ENCODE data around the gene TFAP2C. TPM values are rescaled to one million over a fixed set of nuclear protein-coding genes. Genes with fewer than 3 reads are reported as not detected.

TFAP2C gene
- total RNA-seq, 1 experiment from 2014 or later = 37.6 TPM

- H3F3A ChIP-seq (ENCODE audit: low read length, unreplicated experiment) = no peaks in the 10 kb centered on the region
- intact Hi-C loops (cut with micrococcal nuclease) = no loop called here
- H4K20me1 ChIP-seq (ENCODE audit: low read length) = no peaks in the 10 kb centered on the region
- H2AFZ ChIP-seq (ENCODE audit: low read length) = no peak overlapping the region
- H3K9me2 ChIP-seq (replicated peaks; ENCODE audit: low read length) = no peaks in the 10 kb centered on the region
- no peak overlapping the region for H3K27ac ChIP-seq (ENCODE audit: low read length)
- DNase-seq = no peak
- H3K4me3 ChIP-seq (ENCODE audit: low read length) = no peak overlapping the region
- H3K36me3 ChIP-seq (ENCODE audit: low read depth, low read length) = no peaks in the 10 kb centered on the region
- no peaks in the 10 kb centered on the region for H3K4me1 ChIP-seq (ENCODE audit: insufficient read depth, low read length)
- no peaks in the 10 kb centered on the region for H3K9me3 ChIP-seq (ENCODE audit: low read length)
- H3K79me2 ChIP-seq (ENCODE audit: low read length) = no peaks in the 10 kb centered on the region
- ATAC-seq = no peak
- BruUV-seq (replicated peaks) = no TSS peak
- H3K9ac ChIP-seq (ENCODE audit: low read length) = no peak overlapping the region
- no peak for TF ChIP-seq EZH2 (IDR thresholded peaks at IDR 0.05; ENCODE audit: low read length, unreplicated experiment)
- no peak for TF ChIP-seq EZH2phosphoT487 (IDR thresholded peaks at IDR 0.05; ENCODE audit: borderline replicate concordance, low read length)
- TF ChIP-seq CTCF (conservative IDR thresholded peaks at IDR 0.05; ENCODE audit: low read depth, low read length) = no peak
- H3K27me3 ChIP-seq (ENCODE audit: low read length) = no peaks in the 10 kb centered on the region
- H3K4me2 ChIP-seq (ENCODE audit: low read length) = no peak overlapping the region
- ChIA-PET CTCF (no interaction called here), POLR2A (ENCODE audit: unreplicated experiment) (no interaction called here)
These were observed 46.9 kb downstream of the TFAP2C start for GRCh38 chr20:56676001-56676400.

GRCh38 chr20:56676679-56677078, 47.6 kb downstream of the TFAP2C start:
- TF ChIP-seq EZH2phosphoT487 (IDR thresholded peaks at IDR 0.05; ENCODE audit: borderline replicate concordance, low read length) (no peak), EZH2 (IDR thresholded peaks at IDR 0.05; ENCODE audit: low read length, unreplicated experiment) (no peak), CTCF (conservative IDR thresholded peaks at IDR 0.05; ENCODE audit: low read depth, low read length) (no peak)
- Histone ChIP-seq H3K9me3 (ENCODE audit: low read length) (no peaks in the 10 kb centered on the region), H2AFZ (ENCODE audit: low read length) (no peak overlapping the region; the same call in 1 of the 2 replicates), H3K4me3 (ENCODE audit: low read length) (no peak overlapping the region), H3K27me3 (ENCODE audit: low read length) (no peaks in the 10 kb centered on the region), H3K4me2 (ENCODE audit: low read length) (no peak overlapping the region), H3K27ac (ENCODE audit: low read length) (no peak overlapping the region), H3K9me2 (replicated peaks; ENCODE audit: low read length) (no peaks in the 10 kb centered on the region), H3K4me1 (ENCODE audit: insufficient read depth, low read length) (no peaks in the 10 kb centered on the region), H4K20me1 (ENCODE audit: low read length) (no peaks in the 10 kb centered on the region), H3K9ac (ENCODE audit: low read length) (no peak overlapping the region), H3F3A (ENCODE audit: low read length, unreplicated experiment) (no peaks in the 10 kb centered on the region), H3K79me2 (ENCODE audit: low read length) (no peaks in the 10 kb centered on the region), H3K36me3 (ENCODE audit: low read depth, low read length) (no peaks in the 10 kb centered on the region)
- intact Hi-C loops (cut with micrococcal nuclease) = no loop called here
- POLR2A ChIA-PET (ENCODE audit: unreplicated experiment) = no interaction called here
- CTCF ChIA-PET = no interaction called here
- ATAC-seq = no peak
- BruUV-seq (replicated peaks) = no TSS peak
- DNase-seq = no peak

- Histone ChIP-seq H3K4me3 (ENCODE audit: low read length) (no peak overlapping the region), H3K4me2 (ENCODE audit: low read length) (no peak overlapping the region), H3F3A (ENCODE audit: low read length, unreplicated experiment) (no peaks in the 10 kb centered on the region), H3K79me2 (ENCODE audit: low read length) (no peaks in the 10 kb centered on the region), H3K9me3 (ENCODE audit: low read length) (no peaks in the 10 kb centered on the region), H2AFZ (ENCODE audit: low read length) (no peak overlapping the region), H3K9me2 (replicated peaks; ENCODE audit: low read length) (no peaks in the 10 kb centered on the region), H3K9ac (ENCODE audit: low read length) (no peak overlapping the region), H3K27ac (ENCODE audit: low read length) (no peak overlapping the region), H4K20me1 (ENCODE audit: low read length) (no peaks in the 10 kb centered on the region), H3K4me1 (ENCODE audit: insufficient read depth, low read length) (no peaks in the 10 kb centered on the region), H3K36me3 (ENCODE audit: low read depth, low read length) (no peaks in the 10 kb centered on the region), H3K27me3 (ENCODE audit: low read length) (no peaks in the 10 kb centered on the region)
- intact Hi-C loops (cut with micrococcal nuclease) = no loop called here
- TF ChIP-seq CTCF (conservative IDR thresholded peaks at IDR 0.05; ENCODE audit: low read depth, low read length) (no peak), EZH2 (IDR thresholded peaks at IDR 0.05; ENCODE audit: low read length, unreplicated experiment) (no peak), EZH2phosphoT487 (IDR thresholded peaks at IDR 0.05; ENCODE audit: borderline replicate concordance, low read length) (no peak)
- BruUV-seq (replicated peaks) = no TSS peak
- DNase-seq (no peak), ATAC-seq (no peak)
- ChIA-PET CTCF (no interaction called here), POLR2A (ENCODE audit: unreplicated experiment) (interaction anchor here (0.7 kb wide), 1 partner anchor 22 kb away, joined by 13 read pairs; no protein-coding TSS in a partner anchor)
These were observed 54.2 kb downstream of the TFAP2C start for GRCh38 chr20:56683077-56683865.

Data from PC-3 (cell line).